ENCODE data around the gene MELTF.

Gene MELTF

GRCh38 chr3:197015790-197016736, 13.6 kb downstream of the MELTF start:
- Histone ChIP-seq H3K36me3 (no peaks in the 10 kb centered on the region), H3K27ac (no peak overlapping the region), H3K9me3 (no peaks in the 10 kb centered on the region), H3K4me1 (ENCODE audit: control insufficient read depth in 1 of 2, insufficient read depth in 1 of 2, low read depth in 1 of 2, low read length in 1 of 2) (no peaks in the 10 kb centered on the region), H3K27me3 (peaks cover 5% of the 10 kb centered on the region), H3K4me3 (ENCODE audit: low read depth in 1 of 2, low read length in 1 of 2) (no peak overlapping the region)
- TF ChIP-seq CTCF (IDR thresholded peaks at IDR 0.05): no peak

GRCh38 chr3:197014942-197015575, 14.6 kb downstream of the MELTF start:
- Histone ChIP-seq H3K36me3 (no peaks in the 10 kb centered on the region), H3K9me3 (no peaks in the 10 kb centered on the region), H3K4me3 (ENCODE audit: low read depth in 1 of 2, low read length in 1 of 2) (no peak overlapping the region), H3K4me1 (ENCODE audit: control insufficient read depth in 1 of 2, insufficient read depth in 1 of 2, low read depth in 1 of 2, low read length in 1 of 2) (no peaks in the 10 kb centered on the region), H3K27me3 (no peaks in the 10 kb centered on the region), H3K27ac (no peak overlapping the region)
- TF ChIP-seq CTCF (IDR thresholded peaks at IDR 0.05): no peak

GRCh38 chr3:197014024-197014423, 15.6 kb downstream of the MELTF start:
- no peaks in the 10 kb centered on the region for H3K9me3 ChIP-seq
- no peak for TF ChIP-seq CTCF (IDR thresholded peaks at IDR 0.05)
- H3K4me3 ChIP-seq (ENCODE audit: low read depth in 1 of 2, low read length in 1 of 2): no peak overlapping the region
- H3K36me3 ChIP-seq: no peaks in the 10 kb centered on the region
- H3K27ac ChIP-seq: no peak overlapping the region
- no peaks in the 10 kb centered on the region for H3K4me1 ChIP-seq (ENCODE audit: control insufficient read depth in 1 of 2, insufficient read depth in 1 of 2, low read depth in 1 of 2, low read length in 1 of 2)
- H3K27me3 ChIP-seq: no peaks in the 10 kb centered on the region

GRCh38 chr3:197012540-197012883, 17.1 kb downstream of the MELTF start:
- TF ChIP-seq CTCF (IDR thresholded peaks at IDR 0.05): no peak

GRCh38 chr3:197011780-197012539, 17.7 kb downstream of the MELTF start:
- H3K27ac ChIP-seq: no peak overlapping the region
- no peak for TF ChIP-seq CTCF (IDR thresholded peaks at IDR 0.05)
- H3K9me3 ChIP-seq: no peaks in the 10 kb centered on the region
- no peaks in the 10 kb centered on the region for H3K36me3 ChIP-seq
- no peak overlapping the region for H3K4me3 ChIP-seq (ENCODE audit: low read depth in 1 of 2, low read length in 1 of 2)
- no peaks in the 10 kb centered on the region for H3K27me3 ChIP-seq
- H3K4me1 ChIP-seq (ENCODE audit: control insufficient read depth in 1 of 2, insufficient read depth in 1 of 2, low read depth in 1 of 2, low read length in 1 of 2): no peaks in the 10 kb centered on the region

More at GRCh38 chr3:197012540-197012883, 17.1 kb downstream of the MELTF start:
- H3K36me3 ChIP-seq: no peaks in the 10 kb centered on the region
- no peak overlapping the region for H3K27ac ChIP-seq
- no peak overlapping the region for H3K4me3 ChIP-seq (ENCODE audit: low read depth in 1 of 2, low read length in 1 of 2)
- H3K9me3 ChIP-seq: no peaks in the 10 kb centered on the region
- H3K27me3 ChIP-seq: no peaks in the 10 kb centered on the region
- H3K4me1 ChIP-seq (ENCODE audit: control insufficient read depth in 1 of 2, insufficient read depth in 1 of 2, low read depth in 1 of 2, low read length in 1 of 2): no peaks in the 10 kb centered on the region

All from neutrophil (primary cell).